HG03342 (cell line): ENCODE measurements around the gene MYOZ1.

Experiments
- ATAC-seq: cut with Tn5 transposase; IDR thresholded peaks from one replicate; pipeline ENCODE4 v1.9.1; 2021; ENCODE audit warnings: mild to moderate bottlenecking, moderate library complexity; ENCODE audit not compliant: unreplicated experiment

MYOZ1 gene

GRCh38 chr10:73601486-73601921 lies 39.8 kb downstream of the MYOZ1 start:
- ATAC-seq = no peak

GRCh38 chr10:73597346-73597745 lies 43.9 kb downstream of the MYOZ1 start:
- no peak for ATAC-seq

- ATAC-seq = no peak
These were observed 47.5 kb downstream of the MYOZ1 start for GRCh38 chr10:73593812-73594211.

- no peak for ATAC-seq
These were observed 48.2 kb downstream of the MYOZ1 start for GRCh38 chr10:73593110-73593509.

- ATAC-seq = no peak
These were observed 49.2 kb downstream of the MYOZ1 start for GRCh38 chr10:73591935-73592699.

GRCh38 chr10:73590881-73591799 lies 50.1 kb downstream of the MYOZ1 start, which contains the start of gene USP54:
USP54 (minus strand) TSS chr10:73591342; CDS start chr10:73575658, 15,684 bp downstream.
- ATAC-seq = no peak

- no peak for ATAC-seq
These were observed 51.6 kb downstream of the MYOZ1 start for GRCh38 chr10:73589563-73590126.

GRCh38 chr10:73588656-73589055 lies 52.6 kb downstream of the MYOZ1 start:
- no peak for ATAC-seq

GRCh38 chr10:73586583-73586984 lies 54.7 kb downstream of the MYOZ1 start:
- ATAC-seq = no peak

GRCh38 chr10:73585327-73585726 lies 55.9 kb downstream of the MYOZ1 start:
- no peak for ATAC-seq

- no peak for ATAC-seq
These were observed 56.5 kb downstream of the MYOZ1 start for GRCh38 chr10:73584737-73585136.

GRCh38 chr10:73581918-73582317 lies 59.4 kb downstream of the MYOZ1 start:
- ATAC-seq = no peak
